PC-9 (cell line): ENCODE measurements around the gene GART.

Source experiments
- CTCF ChIP-seq: fragments of 200-600 bp; sonication (generic); conservative IDR thresholded peaks from 2 replicates; pipeline ENCODE4 v1.6.1; 2017; ENCODE audit warnings: mixed run types, antibody characterized with exemption, mild to moderate bottlenecking, moderate library complexity
- EZH2 ChIP-seq: fragments of 200-600 bp; sonication (generic); IDR thresholded peaks from 2 replicates; pipeline ENCODE4 v1.8.0; 2017; ENCODE audit warnings: antibody characterized with exemption, low read depth

GRCh38 chr21:33569991-33570390 is 28.1 kb upstream of the GART start:
- TF ChIP-seq CTCF: no peak
- TF ChIP-seq EZH2: no peak
